Measurements from ENCODE around the gene MAG.
"Not testable (repeated sequence)": the region's sequence is repeated elsewhere in the genome, so short reads cannot be mapped to it uniquely, and the experiment has no call there.

GRCh38 chr19:35358834-35359233, 66.9 kb downstream of the MAG start:
- TF ChIP-seq, protein P1, sequence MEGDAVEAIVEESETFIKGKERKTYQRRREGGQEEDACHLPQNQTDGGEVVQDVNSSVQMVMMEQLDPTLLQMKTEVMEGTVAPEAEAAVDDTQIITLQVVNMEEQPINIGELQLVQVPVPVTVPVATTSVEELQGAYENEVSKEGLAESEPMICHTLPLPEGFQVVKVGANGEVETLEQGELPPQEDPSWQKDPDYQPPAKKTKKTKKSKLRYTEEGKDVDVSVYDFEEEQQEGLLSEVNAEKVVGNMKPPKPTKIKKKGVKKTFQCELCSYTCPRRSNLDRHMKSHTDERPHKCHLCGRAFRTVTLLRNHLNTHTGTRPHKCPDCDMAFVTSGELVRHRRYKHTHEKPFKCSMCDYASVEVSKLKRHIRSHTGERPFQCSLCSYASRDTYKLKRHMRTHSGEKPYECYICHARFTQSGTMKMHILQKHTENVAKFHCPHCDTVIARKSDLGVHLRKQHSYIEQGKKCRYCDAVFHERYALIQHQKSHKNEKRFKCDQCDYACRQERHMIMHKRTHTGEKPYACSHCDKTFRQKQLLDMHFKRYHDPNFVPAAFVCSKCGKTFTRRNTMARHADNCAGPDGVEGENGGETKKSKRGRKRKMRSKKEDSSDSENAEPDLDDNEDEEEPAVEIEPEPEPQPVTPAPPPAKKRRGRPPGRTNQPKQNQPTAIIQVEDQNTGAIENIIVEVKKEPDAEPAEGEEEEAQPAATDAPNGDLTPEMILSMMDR (IDR thresholded peaks at IDR 0.05; ENCODE audit: insufficient read depth, low read length), result not testable (repeated sequence)
- TF ChIP-seq POLR2AphosphoS5 (IDR thresholded peaks at IDR 0.05; ENCODE audit: low read depth), result not testable (repeated sequence)

Measured in HL-60 (cell line).